Measurements from ENCODE around the gene USP22.

USP22 gene

GRCh38 chr17:21008992-21009671 is 33.7 kb downstream of the USP22 start:
- peaks cover 98% of the 10 kb centered on the region for H3K36me3 ChIP-seq (ENCODE audit: low read depth)
- ATAC-seq (ENCODE audit: low read depth) (no peak), DNase-seq (ENCODE audit: low spot score) (peak; percentile 4)
- no peak overlapping the region for H3K4me3 ChIP-seq (ENCODE audit: severe bottlenecking)
- H3K27ac ChIP-seq (ENCODE audit: poor library complexity, severe bottlenecking), result no peak overlapping the region
- no peaks in the 10 kb centered on the region for H3K4me1 ChIP-seq (ENCODE audit: insufficient read depth, poor library complexity, severe bottlenecking)
- H3K9me3 ChIP-seq (ENCODE audit: severe bottlenecking), result no peaks in the 10 kb centered on the region
- no peak for TF ChIP-seq CTCF (IDR thresholded peaks at IDR 0.05; ENCODE audit: poor library complexity, severe bottlenecking)
- no peaks in the 10 kb centered on the region for H3K27me3 ChIP-seq (ENCODE audit: insufficient read depth, poor library complexity, severe bottlenecking)

DNA sequence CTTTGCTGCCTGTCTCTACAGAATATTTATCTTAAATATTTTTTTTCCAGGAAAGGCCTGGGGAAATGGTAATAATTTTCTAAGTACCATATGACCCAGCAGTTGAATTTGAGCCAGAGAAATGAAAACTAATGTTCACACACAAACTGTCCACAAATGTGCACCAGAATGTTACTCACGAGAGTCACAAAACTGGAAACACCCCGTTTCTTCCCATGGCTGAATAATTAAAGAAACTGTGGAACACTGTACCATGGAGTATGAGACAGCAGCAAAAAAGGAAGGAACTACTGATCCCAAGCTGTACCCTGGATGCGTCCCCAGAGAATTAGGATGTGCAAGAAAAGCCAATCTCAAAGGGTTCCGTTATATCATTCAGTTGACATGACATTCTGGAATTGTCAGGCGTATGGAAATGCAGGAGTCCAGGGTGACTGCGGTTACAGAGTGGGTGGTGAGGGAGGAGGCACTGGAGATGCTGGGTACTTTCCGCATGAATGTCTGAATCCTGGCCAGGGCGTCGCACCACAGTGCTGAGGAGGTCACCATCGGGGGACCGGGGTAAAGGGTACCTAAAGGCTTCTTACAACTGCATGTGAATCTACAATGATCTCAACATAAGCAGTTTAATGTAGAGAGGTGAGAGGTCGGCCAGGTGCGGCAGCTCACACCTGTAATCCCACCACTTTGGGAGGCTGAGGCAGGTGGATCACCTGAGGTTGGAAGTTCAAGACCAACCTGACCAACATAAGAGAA is 34.5 kb downstream of the USP22 start:
- Histone ChIP-seq H3K27me3 (ENCODE audit: insufficient read depth, poor library complexity, severe bottlenecking) (no peaks in the 10 kb centered on the region), H3K9me3 (ENCODE audit: severe bottlenecking) (no peaks in the 10 kb centered on the region), H3K4me1 (ENCODE audit: insufficient read depth, poor library complexity, severe bottlenecking) (no peaks in the 10 kb centered on the region), H3K4me3 (ENCODE audit: severe bottlenecking) (no peak overlapping the region), H3K27ac (ENCODE audit: poor library complexity, severe bottlenecking) (no peak overlapping the region), H3K36me3 (ENCODE audit: low read depth) (peaks cover 98% of the 10 kb centered on the region)
- DNase-seq (ENCODE audit: low spot score) (peak; percentile 13), ATAC-seq (ENCODE audit: low read depth) (no peak)
- no peak for TF ChIP-seq CTCF (IDR thresholded peaks at IDR 0.05; ENCODE audit: poor library complexity, severe bottlenecking)

DNA sequence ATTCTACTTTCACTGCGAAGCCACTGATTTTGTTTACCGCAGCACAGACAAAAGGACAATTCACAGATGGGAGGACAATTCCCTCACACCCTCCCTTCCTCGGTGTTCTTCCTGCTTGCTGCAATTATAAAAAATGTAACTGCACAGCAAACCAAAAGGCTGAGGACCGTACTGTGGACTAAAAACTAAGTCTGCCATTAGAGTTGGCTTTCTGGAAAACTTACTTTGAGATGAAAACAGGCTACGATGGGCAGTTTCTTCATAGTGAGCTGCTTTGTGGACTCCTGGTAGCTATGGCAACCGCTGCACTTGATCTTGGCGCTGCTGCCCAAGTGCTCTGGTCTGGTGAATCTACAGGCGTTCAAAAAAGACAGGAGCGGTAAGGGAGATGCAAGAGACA is 35.2 kb downstream of the USP22 start:
- no peaks in the 10 kb centered on the region for H3K4me1 ChIP-seq (ENCODE audit: insufficient read depth, poor library complexity, severe bottlenecking)
- H3K27me3 ChIP-seq (ENCODE audit: insufficient read depth, poor library complexity, severe bottlenecking), result no peaks in the 10 kb centered on the region
- no peak overlapping the region for H3K27ac ChIP-seq (ENCODE audit: poor library complexity, severe bottlenecking)
- H3K4me3 ChIP-seq (ENCODE audit: severe bottlenecking), result no peak overlapping the region
- no peak for TF ChIP-seq CTCF (IDR thresholded peaks at IDR 0.05; ENCODE audit: poor library complexity, severe bottlenecking)
- peaks cover 96% of the 10 kb centered on the region for H3K36me3 ChIP-seq (ENCODE audit: low read depth)
- ATAC-seq (ENCODE audit: low read depth), result no peak
- peak; percentile 1 for DNase-seq (ENCODE audit: low spot score)
- H3K9me3 ChIP-seq (ENCODE audit: severe bottlenecking), result no peaks in the 10 kb centered on the region

DNA sequence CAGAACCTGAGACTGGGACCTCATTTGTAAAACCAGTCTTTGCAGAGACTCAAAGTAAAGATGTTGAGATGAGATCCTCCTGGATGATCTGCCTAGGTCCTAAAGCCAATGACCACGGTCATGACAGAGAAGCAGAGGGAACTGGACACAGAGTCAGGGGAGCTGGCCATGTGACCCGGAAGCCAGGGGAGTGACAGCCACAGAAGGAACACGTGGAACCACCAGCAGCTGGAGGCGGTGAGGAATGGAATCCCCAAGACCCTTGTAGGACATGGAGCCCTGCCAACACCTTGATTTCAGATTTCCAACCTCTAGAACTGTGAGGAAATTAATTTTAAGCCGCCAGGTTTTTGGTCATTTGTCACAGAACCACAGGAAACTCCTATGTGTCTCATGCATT is 37.0 kb downstream of the USP22 start:
- Histone ChIP-seq H3K36me3 (ENCODE audit: low read depth) (peaks cover 94% of the 10 kb centered on the region), H3K9me3 (ENCODE audit: severe bottlenecking) (no peaks in the 10 kb centered on the region), H3K27ac (ENCODE audit: poor library complexity, severe bottlenecking) (no peak overlapping the region), H3K27me3 (ENCODE audit: insufficient read depth, poor library complexity, severe bottlenecking) (no peaks in the 10 kb centered on the region), H3K4me1 (ENCODE audit: insufficient read depth, poor library complexity, severe bottlenecking) (no peaks in the 10 kb centered on the region), H3K4me3 (ENCODE audit: severe bottlenecking) (no peak overlapping the region)
- TF ChIP-seq CTCF (IDR thresholded peaks at IDR 0.05; ENCODE audit: poor library complexity, severe bottlenecking), result no peak
- DNase-seq (ENCODE audit: low spot score), result peak; percentile 6
- ATAC-seq (ENCODE audit: low read depth), result no peak

GRCh38 chr17:21005367-21005766 is 37.4 kb downstream of the USP22 start:
- DNase-seq (ENCODE audit: low spot score) (no peak), ATAC-seq (ENCODE audit: low read depth) (no peak)
- Histone ChIP-seq H3K27ac (ENCODE audit: poor library complexity, severe bottlenecking) (no peak overlapping the region), H3K9me3 (ENCODE audit: severe bottlenecking) (no peaks in the 10 kb centered on the region), H3K4me1 (ENCODE audit: insufficient read depth, poor library complexity, severe bottlenecking) (no peaks in the 10 kb centered on the region), H3K4me3 (ENCODE audit: severe bottlenecking) (no peak overlapping the region), H3K27me3 (ENCODE audit: insufficient read depth, poor library complexity, severe bottlenecking) (no peaks in the 10 kb centered on the region), H3K36me3 (ENCODE audit: low read depth) (peaks cover 92% of the 10 kb centered on the region)
- TF ChIP-seq CTCF (IDR thresholded peaks at IDR 0.05; ENCODE audit: poor library complexity, severe bottlenecking), result no peak

Data from RWPE2 (cell line).